HEK293 (cell line): Measurements from ENCODE around the gene GAP43.

Source experiments
- CTCF ChIA-PET: fragments of 350-600 bp; formaldehyde crosslinking; extraction: SDS; loops from one replicate; lab custom pipeline; 2021; ENCODE audit warnings: antibody characterized with exemption; lab: Yijun Ruan, JAX
- POLR2A ChIA-PET: fragments of 300-600 bp; formaldehyde crosslinking; extraction: SDS; loops from one replicate; lab custom pipeline; 2020; ENCODE audit warnings: antibody characterized with exemption, inconsistent platforms; lab: Yijun Ruan, JAX
- H3K27ac ChIP-seq: fragments of 200-500 bp; sonication (Bioruptor generic); 2 replicates; pipeline ENCODE4 v1.5.1; 2014; ENCODE audit warnings: low read depth, low read length, control low read depth, inconsistent platforms; ENCODE audit errors: extremely low read depth
- H3K36me3 ChIP-seq, 2 experiments: fragments of 200-500 bp in 1 of 2; sonication (Bioruptor generic) in 1 of 2; 1 replicate in 1 of 2; 2 replicates in 1 of 2; pipeline ENCODE4 v1.5.1; 2014 to 2017; ENCODE audit warnings: inconsistent platforms in 2 of 2, low read length in 2 of 2; ENCODE audit not compliant: control insufficient read depth in 2 of 2, insufficient read depth in 1 of 2
- H3K4me1 ChIP-seq: fragments of 200-500 bp; sonication (Bioruptor generic); 2 replicates; pipeline ENCODE4 v1.5.1; 2014; ENCODE audit warnings: mild to moderate bottlenecking, low read length, inconsistent platforms; ENCODE audit not compliant: control insufficient read depth, insufficient read depth
- H3K4me3 ChIP-seq: 2 replicates; pipeline ENCODE4 v1.5.1; 2011; ENCODE audit warnings: low read depth, mild to moderate bottlenecking, control low read depth, low read length, moderate library complexity
- H3K9me3 ChIP-seq: fragments of 200-500 bp; sonication (Bioruptor generic); 2 replicates; pipeline ENCODE4 v1.5.1; 2014; ENCODE audit warnings: low read depth, low read length, inconsistent platforms; ENCODE audit not compliant: control insufficient read depth, insufficient read depth
- GLI2 ChIP-seq: fragments of 450-650 bp; formaldehyde crosslinking; IDR thresholded peaks from 2 replicates; pipeline ENCODE4; 2017; ENCODE audit warnings: missing biosample characterization, missing genetic modification characterization, low read depth, borderline replicate concordance
- GLIS2 ChIP-seq: fragments of 450-650 bp; formaldehyde crosslinking; IDR thresholded peaks from 2 replicates; pipeline ENCODE4 v1.5.1; 2016; ENCODE audit warnings: missing biosample characterization, missing genetic modification characterization
- HOXD13 ChIP-seq: sonication (generic); formaldehyde crosslinking; IDR thresholded peaks from 2 replicates; pipeline ENCODE4 v1.8.0; 2022; ENCODE audit warnings: missing genetic modification reagents, borderline replicate concordance
- IKZF3 ChIP-seq: fragments of 450-650 bp; IDR thresholded peaks from 2 replicates; pipeline ENCODE4 v1.5.0; 2018; ENCODE audit warnings: missing biosample characterization, mild to moderate bottlenecking, missing genetic modification characterization, moderate library complexity
- MYNN ChIP-seq: fragments of 450-650 bp; formaldehyde crosslinking; IDR thresholded peaks from 2 replicates; pipeline ENCODE4 v1.5.1; 2016; ENCODE audit warnings: missing biosample characterization, missing genetic modification characterization, borderline replicate concordance
- PRDM2 ChIP-seq: fragments of 450-650 bp; formaldehyde crosslinking; IDR thresholded peaks from 2 replicates; pipeline ENCODE4 v1.5.1; 2016; ENCODE audit warnings: missing biosample characterization, missing genetic modification characterization, borderline replicate concordance
- SALL2 ChIP-seq: fragments of 450-650 bp; formaldehyde crosslinking; IDR thresholded peaks from 2 replicates; pipeline ENCODE4 v1.5.0; 2017; ENCODE audit warnings: missing biosample characterization, mild to moderate bottlenecking, missing genetic modification characterization, borderline replicate concordance
- SETDB1 ChIP-seq: IDR thresholded peaks from one replicate; pipeline ENCODE4 v1.6.1; 2017; ENCODE audit warnings: mild to moderate bottlenecking, low read length, moderate library complexity, mixed read lengths; ENCODE audit not compliant: insufficient read length
- TSHZ1 ChIP-seq: fragments of 450-650 bp; formaldehyde crosslinking; IDR thresholded peaks from 2 replicates; pipeline ENCODE4 v1.5.1; 2016; ENCODE audit warnings: missing biosample characterization, missing genetic modification characterization, borderline replicate concordance
- ZBTB21 ChIP-seq: fragments of 450-650 bp; formaldehyde crosslinking; IDR thresholded peaks from 2 replicates; pipeline ENCODE4 v1.5.1; 2017; ENCODE audit warnings: missing biosample characterization, missing genetic modification characterization
- ZBTB48 ChIP-seq: fragments of 450-650 bp; formaldehyde crosslinking; IDR thresholded peaks from 2 replicates; pipeline ENCODE4 v1.5.1; 2016; ENCODE audit warnings: missing biosample characterization, missing genetic modification characterization
- ZNF114 ChIP-seq: fragments of 450-650 bp; formaldehyde crosslinking; IDR thresholded peaks from 2 replicates; pipeline ENCODE4 v1.5.0; 2017; ENCODE audit warnings: missing biosample characterization, missing genetic modification characterization
- ZNF121 ChIP-seq: fragments of 450-650 bp; formaldehyde crosslinking; IDR thresholded peaks from 2 replicates; pipeline ENCODE4 v1.5.1; 2016; ENCODE audit warnings: missing biosample characterization, missing genetic modification characterization
- ZNF184 ChIP-seq: fragments of 450-650 bp; IDR thresholded peaks from 2 replicates; pipeline ENCODE4 v1.5.1; 2018; ENCODE audit warnings: missing biosample characterization, mild to moderate bottlenecking, missing genetic modification characterization
- ZNF223 ChIP-seq: fragments of 450-650 bp; formaldehyde crosslinking; IDR thresholded peaks from 2 replicates; pipeline ENCODE4 v1.5.1; 2016; ENCODE audit warnings: missing biosample characterization, missing genetic modification characterization
- ZNF26 ChIP-seq: fragments of 450-650 bp; formaldehyde crosslinking; IDR thresholded peaks from 2 replicates; pipeline ENCODE4 v1.5.1; 2016; ENCODE audit warnings: missing biosample characterization, missing genetic modification characterization
- ZNF48 ChIP-seq: fragments of 450-650 bp; formaldehyde crosslinking; IDR thresholded peaks from 2 replicates; pipeline ENCODE4 v1.5.1; 2016; ENCODE audit warnings: missing biosample characterization, missing genetic modification characterization
- ZNF623 ChIP-seq: fragments of 450-650 bp; formaldehyde crosslinking; IDR thresholded peaks from 2 replicates; pipeline ENCODE4 v1.5.1; 2016; ENCODE audit warnings: missing biosample characterization, missing genetic modification characterization
- ZNF670 ChIP-seq: fragments of 450-650 bp; formaldehyde crosslinking; IDR thresholded peaks from 2 replicates; pipeline ENCODE4 v1.5.1; 2016; ENCODE audit warnings: missing biosample characterization, missing genetic modification characterization, low read depth
- ZNF785 ChIP-seq: fragments of 450-650 bp; formaldehyde crosslinking; IDR thresholded peaks from 2 replicates; pipeline ENCODE4 v1.5.1; 2016; ENCODE audit warnings: missing biosample characterization, missing genetic modification characterization
- TF ChIP-seq, protein P1 (sequence below): IDR thresholded peaks from 2 replicates; pipeline ENCODE4 v1.6.1; 2011; ENCODE audit warnings: mild to moderate bottlenecking, low read depth, low read length, borderline replicate concordance
- TF ChIP-seq, protein P2 (sequence below): fragments of 450-650 bp; formaldehyde crosslinking; IDR thresholded peaks from 2 replicates; pipeline ENCODE4; 2016; ENCODE audit warnings: missing biosample characterization, missing genetic modification characterization

GAP43 gene

DNA sequence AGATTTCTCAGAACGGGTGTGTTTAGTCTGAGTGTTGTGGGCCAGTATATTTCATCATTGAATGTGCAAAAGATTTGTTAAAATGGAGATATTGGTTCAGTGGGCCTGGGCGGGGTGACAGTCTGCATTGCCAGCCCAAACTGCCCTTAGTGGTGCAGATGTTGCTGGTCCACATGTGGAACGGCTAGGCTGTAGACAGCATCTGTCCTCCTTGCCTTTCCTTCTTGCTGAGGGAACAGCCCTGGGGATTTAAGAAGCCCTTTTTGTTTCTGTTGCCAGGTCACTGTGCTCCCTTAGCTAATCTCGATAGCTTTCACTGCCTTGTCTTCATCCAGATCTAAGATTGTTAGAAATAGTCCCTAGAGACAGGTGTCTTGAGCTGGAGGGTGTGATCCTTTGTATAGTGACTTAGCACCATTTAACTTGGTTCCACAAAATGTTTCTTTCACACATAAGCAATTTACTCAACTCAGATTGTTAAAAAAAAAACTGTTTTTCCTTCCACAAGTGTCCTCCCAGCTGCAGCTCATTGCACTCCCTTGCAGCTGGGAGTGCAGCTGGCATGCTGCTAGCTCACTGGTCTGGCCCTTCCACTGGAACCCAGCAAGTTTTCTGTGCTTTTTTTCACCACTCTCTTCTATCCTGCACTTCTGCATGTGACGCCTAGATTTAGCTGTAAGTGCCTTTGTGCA, 37.5 kb downstream of the GAP43 start:
- Histone ChIP-seq H3K36me3 (no peaks in the 10 kb centered on the region), H3K4me1 (peaks cover 3% of the 10 kb centered on the region; the same call in 1 of the 2 replicates), H3K4me3 (no peak overlapping the region), H3K27ac (no peak overlapping the region), H3K9me3 (no peaks in the 10 kb centered on the region)
- TF ChIP-seq ZNF114 = no peak
- no peak for TF ChIP-seq ZBTB21 (tag by site-specific recombination)
- no peak for TF ChIP-seq ZNF26 (tag by site-specific recombination)
- no peak for TF ChIP-seq ZNF184 (tag by site-specific recombination)
- TF ChIP-seq ZNF223 (tag by site-specific recombination) = no peak
- TF ChIP-seq ZBTB48 (tag by site-specific recombination) = no peak
- no peak for TF ChIP-seq TSHZ1
- no peak for TF ChIP-seq IKZF3 (tag by site-specific recombination)
- TF ChIP-seq, protein P1, sequence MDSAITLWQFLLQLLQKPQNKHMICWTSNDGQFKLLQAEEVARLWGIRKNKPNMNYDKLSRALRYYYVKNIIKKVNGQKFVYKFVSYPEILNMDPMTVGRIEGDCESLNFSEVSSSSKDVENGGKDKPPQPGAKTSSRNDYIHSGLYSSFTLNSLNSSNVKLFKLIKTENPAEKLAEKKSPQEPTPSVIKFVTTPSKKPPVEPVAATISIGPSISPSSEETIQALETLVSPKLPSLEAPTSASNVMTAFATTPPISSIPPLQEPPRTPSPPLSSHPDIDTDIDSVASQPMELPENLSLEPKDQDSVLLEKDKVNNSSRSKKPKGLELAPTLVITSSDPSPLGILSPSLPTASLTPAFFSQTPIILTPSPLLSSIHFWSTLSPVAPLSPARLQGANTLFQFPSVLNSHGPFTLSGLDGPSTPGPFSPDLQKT = no peak
- no peak for TF ChIP-seq ZNF785 (tag by site-specific recombination)
- TF ChIP-seq ZNF121 (tag by site-specific recombination) = no peak
- ChIA-PET POLR2A (no interaction called here), CTCF (interaction anchor here (0.6 to 0.9 kb wide), 4 partner anchors 38 to 148 kb away, joined by 3 read pairs; no protein-coding TSS in a partner anchor)

GRCh38 chr3:115662356-115662755, 39.0 kb downstream of the GAP43 start:
- ChIA-PET POLR2A (no interaction called here), CTCF (interaction anchor here (1.1 to 1.5 kb wide), 2 partner anchors 31 to 153 kb away, joined by 3 to 4 read pairs; no protein-coding TSS in a partner anchor)
- Histone ChIP-seq H3K36me3 (no peaks in the 10 kb centered on the region), H3K4me1 (peaks cover 3% of the 10 kb centered on the region; the same call in 1 of the 2 replicates), H3K9me3 (no peaks in the 10 kb centered on the region), H3K4me3 (no peak overlapping the region), H3K27ac (no peak overlapping the region)
- TF ChIP-seq ZNF670 (tag by site-specific recombination) (no peak), ZNF48 (tag by site-specific recombination) (no peak), MYNN (tag by site-specific recombination) (no peak), SETDB1 (no peak), ZNF623 (tag by site-specific recombination) (no peak), ZNF184 (tag by site-specific recombination) (no peak), GLIS2 (tag by site-specific recombination) (no peak), PRDM2 (no peak), GLI2 (no peak), HOXD13 (CRISPR knock-in tag) (no peak), SALL2 (tag by site-specific recombination) (no peak)
- TF ChIP-seq, protein P2, sequence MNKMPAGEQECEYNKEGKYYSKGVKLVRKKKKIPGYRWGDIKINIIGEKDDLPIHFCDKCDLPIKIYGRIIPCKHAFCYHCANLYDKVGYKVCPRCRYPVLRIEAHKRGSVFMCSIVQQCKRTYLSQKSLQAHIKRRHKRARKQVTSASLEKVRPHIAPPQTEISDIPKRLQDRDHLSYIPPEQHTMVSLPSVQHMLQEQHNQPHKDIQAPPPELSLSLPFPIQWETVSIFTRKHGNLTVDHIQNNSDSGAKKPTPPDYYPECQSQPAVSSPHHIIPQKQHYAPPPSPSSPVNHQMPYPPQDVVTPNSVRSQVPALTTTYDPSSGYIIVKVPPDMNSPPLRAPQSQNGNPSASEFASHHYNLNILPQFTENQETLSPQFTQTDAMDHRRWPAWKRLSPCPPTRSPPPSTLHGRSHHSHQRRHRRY (tag by site-specific recombination) = no peak
